OCI-LY3 (cell line): ENCODE results near the gene BABAM2.

Source experiments
- EZH2phosphoT487 ChIP-seq: fragments of 200-600 bp; shearing (Covaris generic); IDR thresholded peaks from 2 replicates; pipeline ENCODE4 v1.6.1; 2018; ENCODE audit warnings: antibody characterized with exemption, mixed run types, low read depth
- TF ChIP-seq, protein P1 (sequence below): fragments of 200-600, 300-600 bp; sonication (generic); IDR thresholded peaks from 2 replicates; pipeline ENCODE4 v1.5.1; 2014; ENCODE audit warnings: antibody characterized with exemption, low read length, low read depth

DNA sequence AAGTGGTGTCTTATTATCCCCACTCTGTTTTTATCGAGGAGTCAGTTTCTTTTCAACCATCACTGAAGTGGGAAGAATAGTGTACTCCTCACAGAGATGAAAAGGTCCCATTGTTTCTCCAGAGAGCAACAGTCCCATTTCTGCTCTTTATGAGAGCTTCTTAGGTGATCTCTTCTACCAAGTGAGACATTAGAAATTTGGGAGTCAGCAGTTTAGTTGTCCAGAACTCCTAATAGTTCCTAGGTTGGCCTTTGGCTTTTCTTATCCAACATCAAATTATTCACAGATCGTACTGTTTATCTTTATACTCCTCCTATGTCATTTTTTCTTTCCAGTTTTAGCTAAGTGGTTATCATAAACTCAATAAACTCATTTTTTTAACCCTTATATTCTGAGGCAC, 213.1 kb downstream of the BABAM2 start:
- TF ChIP-seq, protein P1, sequence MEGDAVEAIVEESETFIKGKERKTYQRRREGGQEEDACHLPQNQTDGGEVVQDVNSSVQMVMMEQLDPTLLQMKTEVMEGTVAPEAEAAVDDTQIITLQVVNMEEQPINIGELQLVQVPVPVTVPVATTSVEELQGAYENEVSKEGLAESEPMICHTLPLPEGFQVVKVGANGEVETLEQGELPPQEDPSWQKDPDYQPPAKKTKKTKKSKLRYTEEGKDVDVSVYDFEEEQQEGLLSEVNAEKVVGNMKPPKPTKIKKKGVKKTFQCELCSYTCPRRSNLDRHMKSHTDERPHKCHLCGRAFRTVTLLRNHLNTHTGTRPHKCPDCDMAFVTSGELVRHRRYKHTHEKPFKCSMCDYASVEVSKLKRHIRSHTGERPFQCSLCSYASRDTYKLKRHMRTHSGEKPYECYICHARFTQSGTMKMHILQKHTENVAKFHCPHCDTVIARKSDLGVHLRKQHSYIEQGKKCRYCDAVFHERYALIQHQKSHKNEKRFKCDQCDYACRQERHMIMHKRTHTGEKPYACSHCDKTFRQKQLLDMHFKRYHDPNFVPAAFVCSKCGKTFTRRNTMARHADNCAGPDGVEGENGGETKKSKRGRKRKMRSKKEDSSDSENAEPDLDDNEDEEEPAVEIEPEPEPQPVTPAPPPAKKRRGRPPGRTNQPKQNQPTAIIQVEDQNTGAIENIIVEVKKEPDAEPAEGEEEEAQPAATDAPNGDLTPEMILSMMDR, result no peak
- no peak for TF ChIP-seq EZH2phosphoT487
